SK-N-DZ (cell line): ENCODE data around the gene MPZL1.

Experiments used
- DNase-seq: peaks from one replicate; pipeline ENCODE4 v3.0.0-alpha.2; 2015; ENCODE audit warnings: low spot score

Gene MPZL1

GRCh38 chr1:167695147-167695546, 26.6 kb upstream of the MPZL1 start:
- no peak for DNase-seq

- no peak for DNase-seq
Measured at GRCh38 chr1:167695756-167696561, 25.8 kb upstream of the MPZL1 start.

- no peak for DNase-seq
Measured at GRCh38 chr1:167697667-167698141, 24.1 kb upstream of the MPZL1 start.

- DNase-seq, result no peak
Measured at GRCh38 chr1:167698313-167698712, 23.5 kb upstream of the MPZL1 start.

DNA sequence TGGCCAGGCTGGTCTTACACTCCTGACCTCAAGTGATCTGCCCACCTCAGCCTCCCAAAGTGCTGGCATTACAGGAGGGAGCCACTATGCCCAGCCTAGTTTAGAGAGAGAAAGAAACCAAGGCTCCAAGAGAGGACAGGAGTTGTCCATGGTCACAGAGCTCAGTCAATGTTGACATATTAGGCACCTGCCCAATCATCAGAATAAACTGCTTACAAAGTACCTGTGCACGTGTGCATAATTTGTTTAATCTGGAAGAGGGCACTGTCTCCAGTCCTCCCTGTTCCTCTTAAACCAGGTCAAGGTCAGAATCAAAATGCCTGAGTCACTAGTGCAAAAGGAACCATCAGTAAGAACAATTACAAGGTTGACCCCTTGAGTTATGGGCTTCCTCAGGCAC, 20.3 kb upstream of the MPZL1 start:
- no peak for DNase-seq

GRCh38 chr1:167703557-167703956, 18.2 kb upstream of the MPZL1 start:
- no peak for DNase-seq

DNA sequence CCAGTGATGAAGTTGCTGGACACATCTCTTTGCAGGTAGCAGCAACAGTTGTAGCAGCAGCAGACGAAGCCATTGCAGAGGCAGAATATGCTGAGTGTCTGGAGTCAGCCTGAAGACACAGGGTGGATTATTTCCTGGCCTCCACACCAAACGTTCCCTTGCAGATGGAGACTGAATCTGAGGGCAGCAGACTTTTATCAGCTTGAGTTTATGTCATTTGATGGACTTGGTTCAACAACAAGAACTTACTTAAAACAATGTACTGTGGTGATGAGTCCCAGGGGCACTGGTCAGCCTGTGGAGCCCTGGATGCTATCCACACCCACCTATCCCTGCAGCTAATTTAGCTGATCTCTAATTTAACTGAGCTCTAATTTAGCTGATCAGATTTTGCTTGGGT, 17.1 kb upstream of the MPZL1 start:
- no peak for DNase-seq

DNA sequence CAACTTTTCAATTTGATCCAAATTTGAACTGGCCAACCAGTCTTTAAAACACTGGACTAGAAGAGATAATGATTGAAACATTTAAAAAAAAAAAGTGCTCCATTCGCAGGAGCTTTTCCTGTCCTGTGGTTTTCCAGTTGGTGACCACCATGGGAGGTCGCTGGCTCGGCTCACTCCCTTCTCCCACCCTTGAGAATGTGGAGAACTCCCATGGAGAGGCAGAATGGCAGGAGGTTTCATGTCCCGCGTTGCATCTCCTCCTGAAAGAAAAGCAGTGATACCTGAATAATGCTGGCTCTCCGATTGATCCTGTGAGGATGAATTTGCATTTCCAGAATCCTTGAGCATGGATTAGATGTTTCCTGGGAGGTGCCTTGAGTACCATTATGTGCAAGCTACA, 16.5 kb upstream of the MPZL1 start:
- DNase-seq, result no peak

DNA sequence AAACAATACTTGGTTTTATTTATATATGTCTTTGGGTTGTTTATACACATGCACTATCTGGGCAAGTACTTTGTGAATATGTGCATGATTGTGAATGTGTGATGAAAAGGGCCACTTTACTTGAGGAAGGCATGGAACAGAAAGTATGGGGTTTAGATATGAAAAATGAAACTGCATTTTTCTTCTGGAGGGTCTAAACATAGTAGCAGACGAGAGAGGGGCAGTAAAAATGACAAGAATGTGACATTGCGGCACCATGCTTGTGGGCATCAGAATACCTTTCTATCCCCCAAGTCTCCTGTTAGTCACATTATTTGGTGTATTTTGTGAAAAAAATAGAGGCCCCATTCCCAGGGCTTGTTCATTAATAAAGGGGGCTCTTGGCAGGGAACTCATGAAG, 15.4 kb upstream of the MPZL1 start:
- DNase-seq, result no peak

- no peak for DNase-seq
Measured at GRCh38 chr1:167706931-167707877, 14.6 kb upstream of the MPZL1 start.

GRCh38 chr1:167707942-167708341, 13.8 kb upstream of the MPZL1 start:
- no peak for DNase-seq

DNA sequence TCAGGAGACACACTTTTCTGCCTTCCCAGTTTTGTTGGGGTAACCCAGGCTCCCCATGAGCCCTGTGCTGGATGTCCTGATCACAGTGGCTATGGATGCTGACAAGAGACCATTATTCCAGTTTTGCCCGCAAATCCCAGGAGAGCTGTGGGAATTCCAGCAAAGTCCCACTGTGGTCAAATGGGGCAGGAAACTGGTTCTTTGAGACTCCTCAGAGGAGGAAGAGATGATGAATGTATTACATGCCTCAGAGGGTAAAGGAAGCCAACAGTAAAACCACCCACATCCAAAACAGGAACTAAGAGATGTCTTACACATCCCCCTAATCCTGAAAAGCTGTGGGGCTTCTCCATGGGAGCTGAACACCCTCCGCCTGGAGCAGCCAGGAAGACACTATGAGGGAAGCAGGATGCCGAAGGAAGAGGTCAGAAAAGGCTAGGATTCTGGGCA, 12.8 kb upstream of the MPZL1 start:
- DNase-seq, result no peak

DNA sequence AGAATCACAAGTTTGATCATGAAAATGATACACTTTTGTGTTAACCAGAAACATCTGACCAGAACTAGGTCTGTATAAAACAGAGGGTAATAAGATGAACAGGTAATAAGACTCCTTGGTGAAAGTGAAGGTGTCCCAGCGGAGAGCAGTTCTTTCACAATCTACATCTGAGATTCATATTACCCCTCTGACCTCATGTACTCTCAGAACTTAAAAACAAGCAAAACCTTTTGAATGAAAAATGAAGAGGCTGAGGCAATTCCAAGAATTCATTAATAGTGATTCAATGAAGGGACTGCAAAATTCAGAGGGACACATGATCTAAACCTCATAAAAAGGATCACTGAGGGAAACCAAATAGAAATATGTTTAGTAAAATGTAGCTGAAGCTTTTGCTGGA, 10.9 kb upstream of the MPZL1 start:
- no peak for DNase-seq

DNA sequence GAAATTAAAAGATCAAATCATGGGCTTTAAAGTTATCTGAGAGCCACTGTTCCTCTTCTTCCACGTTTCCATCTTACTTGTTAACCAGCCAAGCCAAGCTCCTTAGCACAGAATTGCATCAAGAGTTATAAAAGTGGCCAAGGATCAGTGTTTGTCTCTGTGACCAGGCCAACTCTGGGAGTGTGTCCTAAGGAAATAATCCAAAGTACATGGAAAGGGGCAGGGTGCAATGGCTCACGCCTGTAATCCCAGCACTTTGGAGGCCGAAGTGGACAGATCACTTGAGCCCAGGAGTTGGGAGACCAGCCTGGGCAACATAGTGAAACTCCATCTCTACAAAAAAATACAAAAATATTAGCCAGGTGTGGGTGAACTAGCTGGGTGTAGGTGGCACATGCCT, 10.0 kb upstream of the MPZL1 start:
- no peak for DNase-seq

DNA sequence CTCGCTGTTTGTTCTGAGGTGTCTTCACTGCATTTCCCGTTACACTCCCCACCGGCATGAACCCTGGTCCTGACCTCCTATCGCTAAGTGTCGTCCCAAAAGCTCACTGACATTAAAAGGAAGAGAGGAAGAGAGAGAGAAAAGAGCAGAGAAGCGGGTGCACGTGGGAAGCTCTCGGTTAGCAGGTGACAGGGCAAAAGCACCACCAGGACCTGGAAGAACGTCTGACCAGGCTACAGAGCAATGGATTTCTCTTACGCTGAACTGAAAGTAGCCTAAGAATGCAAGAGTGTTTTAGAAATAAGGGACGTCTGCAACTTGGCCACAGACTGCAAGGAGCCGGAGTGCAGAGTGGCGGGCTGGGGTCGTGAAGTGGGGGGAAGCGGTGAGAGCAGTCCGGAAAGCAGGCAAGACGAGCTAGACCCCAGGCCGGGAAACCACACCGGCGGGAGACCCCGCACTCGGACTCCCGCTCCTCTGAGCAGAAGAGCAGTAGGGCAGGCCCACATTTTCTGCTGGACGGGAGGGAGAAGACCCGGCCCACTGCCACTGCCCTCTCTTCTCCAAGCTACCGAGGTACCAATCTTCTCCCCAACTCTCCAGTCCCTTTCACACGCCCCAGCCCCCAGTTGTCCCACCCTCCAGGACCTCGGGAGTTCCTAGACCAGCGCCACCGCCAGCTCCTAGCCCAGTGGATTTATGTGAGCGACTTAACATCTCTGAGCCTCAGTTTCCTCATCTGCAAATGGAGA, 8.3 kb upstream of the MPZL1 start:
- peak; percentile 39 for DNase-seq

DNA sequence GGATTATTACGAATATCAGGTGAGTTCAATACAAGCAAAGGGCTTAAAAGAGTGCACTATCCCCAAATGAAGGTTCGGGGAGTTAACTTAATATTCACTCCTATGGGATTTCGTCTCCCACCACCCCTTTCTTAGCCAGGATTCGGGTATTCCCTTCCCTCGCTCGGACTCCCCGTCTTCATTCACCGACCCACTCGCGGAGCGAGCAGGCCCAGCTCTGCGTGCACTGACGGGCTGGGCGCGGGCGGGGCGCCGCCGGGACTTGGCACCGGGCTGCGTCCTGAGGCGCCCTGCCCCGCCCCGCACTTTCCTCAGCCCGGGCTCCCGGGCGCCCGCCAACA, 7.7 kb upstream of the MPZL1 start:
- DNase-seq, result no peak

- DNase-seq, result peak; percentile 85
Measured at GRCh38 chr1:167714439-167715156, 7.2 kb upstream of the MPZL1 start.

- peak; percentile 90 for DNase-seq
Measured at GRCh38 chr1:167715157-167715999, 6.4 kb upstream of the MPZL1 start.

- DNase-seq, result no peak
Measured at GRCh38 chr1:167716000-167716271, 5.8 kb upstream of the MPZL1 start.

- no peak for DNase-seq
Measured at GRCh38 chr1:167717351-167717750, 4.4 kb upstream of the MPZL1 start.
